A549 treated with CORT108297 at 1 μM for 4 hours (cell line): ENCODE data around the gene ZSWIM3. TPM values are rescaled to one million over a fixed set of nuclear protein-coding genes. Genes with fewer than 3 reads are reported as not detected.

Experiments
- total RNA-seq: library from RNA; stranded (reverse); fragments of 200-300 nt; extraction: Qiagen RNA extraction; gene quantifications from 5 replicates; pipeline ENCODE4 v1.2.3, GENCODE V29; 2022

Gene ZSWIM3
- total RNA-seq = 1.4 to 2.1 TPM (median 1.4 TPM) in 5 replicates

GRCh38 chr20:45857114-45857881, at the start of gene ZSWIM3, which contains the start of gene ACOT8:
Gene ZSWIM3, plus strand, starts transcription at chr20:45857614. Its CDS starts 212 bp downstream, at chr20:45857826.
Gene ACOT8, minus strand, starts transcription at chr20:45857392. Its CDS starts 77 bp downstream, at chr20:45857315.

GRCh38 chr20:45812157-45813005, 45.0 kb upstream of the ZSWIM3 start, which contains the start of gene UBE2C:
Gene UBE2C, plus strand, starts transcription at chr20:45812644. Its CDS starts 52 bp downstream, at chr20:45812696.

GRCh38 chr20:45827030-45827652, 30.3 kb upstream of the ZSWIM3 start, which contains the start of gene TNNC2:
Gene TNNC2, minus strand, starts transcription at chr20:45827312. Its CDS starts 64 bp downstream, at chr20:45827248.

GRCh38 chr20:45833030-45833882, 24.2 kb upstream of the ZSWIM3 start, which contains the start of gene SNX21:
Gene SNX21, plus strand, starts transcription at chr20:45833799. Its CDS starts 121 bp downstream, at chr20:45833920.

GRCh38 chr20:45880988-45881788, 23.8 kb downstream of the ZSWIM3 start, which contains the start of gene ZSWIM1:
Gene ZSWIM1, plus strand, starts transcription at chr20:45881227. Its CDS starts 1,366 bp downstream, at chr20:45882593.

GRCh38 chr20:45887346-45887715, 29.9 kb downstream of the ZSWIM3 start, which contains the start of gene SPATA25:
Gene SPATA25, minus strand, starts transcription at chr20:45887622. Its CDS starts 32 bp downstream, at chr20:45887590.

GRCh38 chr20:45890985-45891983, 33.9 kb downstream of the ZSWIM3 start, which contains the start of the genes CTSA and NEURL2:
Gene CTSA, plus strand, starts transcription at chr20:45891335. Its CDS starts 234 bp downstream, at chr20:45891569.
Gene NEURL2, minus strand, starts transcription at chr20:45891208. Its CDS starts 217 bp downstream, at chr20:45890991.

GRCh38 chr20:45911486-45912343, 54.3 kb downstream of the ZSWIM3 start, which contains the start of gene PLTP:
Gene PLTP, minus strand, starts transcription at chr20:45912155. Its CDS starts 703 bp downstream, at chr20:45911452.

Other genes with a start within 250 kb of the ZSWIM3 start
- gene WFDC10A, start 227.9 kb upstream of the ZSWIM3 start, total RNA-seq = not detected in 5 replicates
- gene WFDC9, start 226.3 kb upstream of the ZSWIM3 start, total RNA-seq = not detected in 5 replicates
- not detected in 5 replicates for gene WFDC11, start 187.4 kb upstream of the ZSWIM3 start, total RNA-seq
- not detected in 5 replicates for gene WFDC13, start 155.6 kb upstream of the ZSWIM3 start, total RNA-seq
- gene WFDC10B, start 152.6 kb upstream of the ZSWIM3 start, total RNA-seq = not detected in 5 replicates
- not detected in 5 replicates for gene SPINT4, start 135.3 kb upstream of the ZSWIM3 start, total RNA-seq
- 0.18 to 0.50 TPM in 2 of 5 replicates, not detected in the others for gene WFDC3, start 65.7 kb upstream of the ZSWIM3 start, total RNA-seq
- gene DNTTIP1, start 65.7 kb upstream of the ZSWIM3 start, total RNA-seq = 30.7 to 37.1 TPM (median 36.3 TPM) in 5 replicates
- gene UBE2C, start 45.0 kb upstream of the ZSWIM3 start, total RNA-seq = 232 to 256 TPM (median 248 TPM) in 5 replicates
- gene TNNC2, start 30.3 kb upstream of the ZSWIM3 start, total RNA-seq = 0.13 to 0.35 TPM (median 0.24 TPM) in 3 of 5 replicates, not detected in the others
- gene SNX21, start 23.8 kb upstream of the ZSWIM3 start, total RNA-seq = 8.6 to 11.7 TPM (median 11.0 TPM) in 5 replicates
- gene ACOT8, start 222 bp upstream of the ZSWIM3 start, total RNA-seq = 13.9 to 22.6 TPM (median 20.1 TPM) in 5 replicates
- 5.1 to 6.7 TPM (median 6.0 TPM) in 5 replicates for gene ZSWIM1, start 23.6 kb downstream of the ZSWIM3 start, total RNA-seq
- gene SPATA25, start 30.0 kb downstream of the ZSWIM3 start, total RNA-seq = 0.25 to 0.92 TPM (median 0.39 TPM) in 5 replicates
- gene NEURL2, start 33.6 kb downstream of the ZSWIM3 start, total RNA-seq = 0.82 to 1.8 TPM (median 1.5 TPM) in 5 replicates
- gene CTSA, start 33.7 kb downstream of the ZSWIM3 start, total RNA-seq = 103 to 131 TPM (median 124 TPM) in 5 replicates
- 1.3 to 1.9 TPM (median 1.8 TPM) in 5 replicates for gene PLTP, start 54.5 kb downstream of the ZSWIM3 start, total RNA-seq
- gene PCIF1, start 77.1 kb downstream of the ZSWIM3 start, total RNA-seq = 26.5 to 39.4 TPM (median 34.3 TPM) in 5 replicates
- 7.0 to 10.4 TPM (median 9.8 TPM) in 5 replicates for gene ZNF335, start 114.6 kb downstream of the ZSWIM3 start, total RNA-seq
- 0.47 to 0.62 TPM (median 0.61 TPM) in 5 replicates for gene MMP9, start 151.3 kb downstream of the ZSWIM3 start, total RNA-seq
- gene SLC12A5, start 171.6 kb downstream of the ZSWIM3 start, total RNA-seq = 11.6 to 17.1 TPM (median 15.1 TPM) in 5 replicates
- 20.8 to 23.4 TPM (median 21.4 TPM) in 5 replicates for gene NCOA5, start 232.3 kb downstream of the ZSWIM3 start, total RNA-seq